Lower leg skin (tissue), 3 donors: ENCODE measurements around the gene MAP3K14.

Experiments
- POLR2A ChIP-seq, 2 donors: fragments of 450-650 bp; IDR thresholded peaks; one replicate each; pipeline ENCODE4 v1.6.1; 2016 to 2017; ENCODE audit warnings: antibody characterized with exemption in 2 of 2, mild to moderate bottlenecking in 1 of 2, moderate library complexity in 1 of 2
- TF ChIP-seq, protein P1 (sequence below), 3 donors: fragments of 450-650 bp; IDR thresholded peaks; one replicate each; pipeline ENCODE4 v1.5.1; 2016; ENCODE audit warnings: antibody characterized with exemption in 3 of 3, mild to moderate bottlenecking in 3 of 3, moderate library complexity in 2 of 3

DNA sequence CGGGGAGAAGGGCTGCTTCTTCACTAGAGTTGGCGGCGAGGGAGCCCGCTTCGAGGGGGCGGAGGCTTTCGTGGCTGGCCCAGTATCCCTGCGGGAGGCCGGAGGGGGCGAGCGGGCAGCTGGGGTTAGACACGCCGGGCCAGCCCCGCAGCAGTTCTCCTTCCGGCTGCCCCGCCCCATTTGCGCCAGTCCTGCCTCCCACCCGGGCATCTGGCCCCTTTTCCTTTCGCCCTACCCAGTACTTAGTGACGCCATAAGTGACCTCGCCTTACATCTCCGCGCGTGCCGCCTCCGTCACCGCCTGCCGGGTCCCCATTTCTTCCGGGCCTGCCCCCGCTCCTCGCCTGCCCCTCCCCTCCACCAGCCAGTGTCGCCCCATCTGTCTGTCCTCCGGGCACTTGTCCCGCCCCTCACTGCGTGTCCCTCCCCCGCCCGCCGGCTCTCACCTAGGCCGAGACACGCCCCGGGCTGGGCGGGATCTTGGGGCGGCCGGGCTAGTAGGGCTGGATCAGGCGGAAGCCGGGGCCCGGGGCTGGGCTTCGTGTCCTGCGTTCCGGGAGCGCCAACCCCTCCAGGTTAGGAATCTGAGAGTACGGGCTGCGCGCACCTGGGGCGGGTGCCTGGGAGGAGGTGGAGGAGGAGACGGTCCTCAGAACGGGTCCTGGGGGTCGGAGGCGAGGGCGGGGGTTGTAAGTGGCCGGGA, 69.2 kb downstream of the MAP3K14 start:
- TF ChIP-seq, protein P1, sequence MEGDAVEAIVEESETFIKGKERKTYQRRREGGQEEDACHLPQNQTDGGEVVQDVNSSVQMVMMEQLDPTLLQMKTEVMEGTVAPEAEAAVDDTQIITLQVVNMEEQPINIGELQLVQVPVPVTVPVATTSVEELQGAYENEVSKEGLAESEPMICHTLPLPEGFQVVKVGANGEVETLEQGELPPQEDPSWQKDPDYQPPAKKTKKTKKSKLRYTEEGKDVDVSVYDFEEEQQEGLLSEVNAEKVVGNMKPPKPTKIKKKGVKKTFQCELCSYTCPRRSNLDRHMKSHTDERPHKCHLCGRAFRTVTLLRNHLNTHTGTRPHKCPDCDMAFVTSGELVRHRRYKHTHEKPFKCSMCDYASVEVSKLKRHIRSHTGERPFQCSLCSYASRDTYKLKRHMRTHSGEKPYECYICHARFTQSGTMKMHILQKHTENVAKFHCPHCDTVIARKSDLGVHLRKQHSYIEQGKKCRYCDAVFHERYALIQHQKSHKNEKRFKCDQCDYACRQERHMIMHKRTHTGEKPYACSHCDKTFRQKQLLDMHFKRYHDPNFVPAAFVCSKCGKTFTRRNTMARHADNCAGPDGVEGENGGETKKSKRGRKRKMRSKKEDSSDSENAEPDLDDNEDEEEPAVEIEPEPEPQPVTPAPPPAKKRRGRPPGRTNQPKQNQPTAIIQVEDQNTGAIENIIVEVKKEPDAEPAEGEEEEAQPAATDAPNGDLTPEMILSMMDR (IDR thresholded peaks at IDR 0.05), result no peak
- TF ChIP-seq POLR2A (IDR thresholded peaks at IDR 0.05), result no peak
